Brain microvascular endothelial cell (primary cell): ENCODE data around the gene GPN3.
"Not testable (repeated sequence)": the region's sequence is repeated elsewhere in the genome, so short reads cannot be mapped to it uniquely, and the experiment has no call there.

Experiments
- DNase-seq: peaks from one replicate; pipeline ENCODE4 v3.0.0-alpha.2; 2020
- H3K27ac ChIP-seq: fragments of 250-450 bp; sonication (Bioruptor Pico); 2 replicates; pipeline ENCODE4 v1.5.1; 2020; ENCODE audit warnings: mild to moderate bottlenecking, moderate library complexity
- H3K27me3 ChIP-seq: fragments of 250-450 bp; sonication (Bioruptor Pico); replicated peaks from 2 replicates; pipeline ENCODE4 v1.5.1; 2020; ENCODE audit warnings: mild to moderate bottlenecking
- H3K36me3 ChIP-seq: fragments of 250-450 bp; sonication (Bioruptor Pico); replicated peaks from 2 replicates; pipeline ENCODE4 v1.5.1; 2020; ENCODE audit warnings: mild to moderate bottlenecking
- H3K4me3 ChIP-seq: 2 replicates; pipeline ENCODE4 v1.5.1; 2011; ENCODE audit warnings: low read depth, mild to moderate bottlenecking, control low read depth, low read length, moderate library complexity
- CTCF ChIP-seq: IDR thresholded peaks from 2 replicates; pipeline ENCODE4 v1.5.1; 2011; ENCODE audit warnings: low read depth, mild to moderate bottlenecking, moderate library complexity, low read length, control low read depth, inconsistent platforms; ENCODE audit errors: missing control alignments
- in situ Hi-C: cut with HindIII; loops from 2 replicates; pipeline ENCODE4 v1.10.0; 2017; ENCODE audit warnings: low sequenced_read_pairs, low pct_ligation_motif_present

Gene GPN3

DNA sequence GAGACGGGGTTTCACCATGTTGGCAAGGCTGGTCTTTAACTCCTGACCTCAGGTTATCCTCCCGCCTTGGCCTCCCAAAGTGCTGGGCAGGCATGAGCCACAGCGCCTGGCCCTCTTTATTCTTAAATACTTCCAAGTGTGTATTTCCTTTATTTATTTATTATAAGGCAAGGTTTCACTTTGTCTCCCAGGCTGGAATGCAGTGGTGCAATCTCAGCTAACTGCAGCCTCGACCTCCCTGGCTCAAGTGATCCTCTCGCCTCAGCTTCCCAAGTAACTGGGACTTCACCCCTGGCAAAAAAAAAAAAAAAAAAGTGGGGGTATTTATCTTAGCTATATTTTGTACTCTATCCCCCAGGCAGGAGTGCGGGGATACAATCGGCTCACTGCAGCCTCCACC is 7.4 kb upstream of the GPN3 start:
- Histone ChIP-seq H3K36me3 (no peaks in the 10 kb centered on the region), H3K27me3 (no peaks in the 10 kb centered on the region), H3K4me3 (no peak overlapping the region), H3K27ac (no peak overlapping the region)
- in situ Hi-C loops: no loop called here
- no peak for TF ChIP-seq CTCF
- DNase-seq: no peak

- H3K27ac ChIP-seq: peak overlapping the region; percentile 78
- TF ChIP-seq CTCF: no peak
- peak overlapping the region; percentile 78 for H3K4me3 ChIP-seq
- H3K27me3 ChIP-seq: no peaks in the 10 kb centered on the region
- in situ Hi-C loops: no loop called here
- H3K36me3 ChIP-seq: no peaks in the 10 kb centered on the region
- no peak for DNase-seq
Measured at GRCh38 chr12:110467847-110468213, 227 bp downstream of the GPN3 start.

DNA sequence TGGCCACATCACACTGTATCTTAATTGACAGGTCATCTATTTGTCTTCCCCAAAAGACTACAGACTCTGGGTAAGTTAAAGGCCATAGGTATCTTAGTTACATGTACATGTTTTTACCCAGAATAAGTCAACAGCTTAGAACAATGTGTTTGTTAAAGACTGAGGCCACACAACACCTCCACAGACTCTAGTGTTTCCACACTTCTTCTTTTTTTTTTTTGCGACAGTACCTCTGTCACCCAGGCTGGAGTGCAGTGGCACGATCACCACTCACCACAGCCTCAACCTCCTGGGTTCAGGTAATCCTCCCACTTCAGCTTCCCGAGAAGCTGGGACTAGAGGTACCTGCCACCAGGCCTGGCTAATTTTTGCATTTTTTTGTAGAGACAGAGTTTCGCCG is 1.3 kb downstream of the GPN3 start:
- H3K27me3 ChIP-seq: no peaks in the 10 kb centered on the region
- no peak overlapping the region for H3K27ac ChIP-seq
- DNase-seq: no peak
- in situ Hi-C loops: no loop called here
- no peaks in the 10 kb centered on the region for H3K36me3 ChIP-seq
- TF ChIP-seq CTCF: no peak
- peak overlapping the region; percentile 2 for H3K4me3 ChIP-seq

- H3K27ac ChIP-seq, in situ Hi-C loops: not testable (repeated sequence)
Measured at GRCh38 chr12:110465765-110466164, 2.3 kb downstream of the GPN3 start.

DNA sequence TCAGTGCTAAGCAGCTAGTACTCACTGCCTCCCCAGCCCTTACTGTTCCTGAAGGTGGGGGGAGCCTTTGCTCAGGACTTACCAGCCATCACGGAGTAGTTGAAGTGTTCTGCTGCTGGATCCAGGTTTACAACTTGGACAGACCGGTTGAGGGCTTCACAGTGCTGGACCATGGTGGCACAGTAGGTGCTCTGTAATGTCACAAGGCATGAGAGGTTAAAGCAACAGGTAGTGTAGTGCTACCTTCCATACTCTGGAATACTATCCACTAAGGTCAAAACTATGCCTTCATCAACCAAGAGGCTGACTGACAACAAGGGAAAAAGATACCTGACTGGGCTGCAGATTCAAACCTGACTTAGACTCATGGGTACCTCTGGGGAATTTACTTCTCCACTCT is 3.0 kb downstream of the GPN3 start:
- TF ChIP-seq CTCF: no peak
- H3K36me3 ChIP-seq: peaks cover 4% of the 10 kb centered on the region
- H3K27me3 ChIP-seq: no peaks in the 10 kb centered on the region
- H3K27ac ChIP-seq: no peak overlapping the region
- H3K4me3 ChIP-seq: no peak overlapping the region
- in situ Hi-C loops: no loop called here
- DNase-seq: no peak

More at GRCh38 chr12:110465765-110466164, 2.3 kb downstream of the GPN3 start:
- H3K27me3 ChIP-seq, H3K4me3 ChIP-seq, H3K36me3 ChIP-seq, DNase-seq: not testable (repeated sequence)

GRCh38 chr12:110461189-110461588 is 6.9 kb downstream of the GPN3 start:
- H3K4me3 ChIP-seq, H3K36me3 ChIP-seq, DNase-seq, in situ Hi-C loops, H3K27me3 ChIP-seq, H3K27ac ChIP-seq: not testable (repeated sequence)

DNA sequence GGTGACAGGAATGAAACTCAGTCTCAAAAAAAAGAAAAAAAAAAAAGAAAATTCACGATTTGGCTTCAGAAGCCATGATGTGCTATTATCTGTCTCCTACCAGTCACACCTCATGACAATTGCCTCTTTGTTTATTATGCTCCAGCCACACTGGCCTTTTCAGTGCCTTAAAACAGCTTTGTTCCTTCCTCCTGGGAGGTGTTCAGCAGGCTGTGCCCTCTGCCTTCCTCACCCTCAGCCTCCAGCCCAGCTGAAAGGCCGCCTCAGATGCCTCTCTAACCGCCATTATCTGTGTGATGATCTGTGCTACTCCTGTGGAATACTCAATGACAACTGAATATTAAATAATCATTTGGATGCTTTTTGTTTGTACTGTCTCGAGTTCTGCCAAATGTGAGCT is 9.3 kb downstream of the GPN3 start:
- no peak for DNase-seq
- TF ChIP-seq CTCF: no peak
- Histone ChIP-seq H3K27me3 (no peaks in the 10 kb centered on the region), H3K4me3 (no peak overlapping the region), H3K36me3 (peaks cover 15% of the 10 kb centered on the region), H3K27ac (no peak overlapping the region)
- in situ Hi-C loops: no loop called here
